Upper lobe of left lung (tissue), 4 donors: ENCODE data around the gene CRTC1.

Source experiments
- CTCF ChIP-seq, 6 experiments: fragments of 450-650 bp in 4 of 6; fragments of 200-600 bp in 2 of 6; sonication (generic) in 2 of 6; IDR thresholded peaks; one replicate each; pipeline ENCODE4 v1.5.1; 2016 to 2019; ENCODE audit warnings: antibody characterized with exemption in 6 of 6
- EP300 ChIP-seq, 4 donors: sonication (generic); formaldehyde crosslinking; IDR thresholded peaks; one replicate each; pipeline ENCODE4 v1.5.1; 2017; ENCODE audit warnings: antibody characterized with exemption in 4 of 4, control low read depth in 2 of 4
- POLR2A ChIP-seq, 4 donors: fragments of 450-650 bp; IDR thresholded peaks; one replicate each; pipeline ENCODE4 v1.5.1; 2016 to 2017; ENCODE audit warnings: antibody characterized with exemption in 4 of 4, mild to moderate bottlenecking in 2 of 4
- POLR2AphosphoS5 ChIP-seq, 2 donors: sonication (generic); formaldehyde crosslinking; IDR thresholded peaks; one replicate each; pipeline ENCODE4 v1.5.1; 2017; ENCODE audit warnings: antibody characterized with exemption in 2 of 2

GRCh38 chr19:18768997-18769891 is 85.8 kb downstream of the CRTC1 start:
- TF ChIP-seq POLR2A (IDR thresholded peaks at IDR 0.05) (peak in 1 of 4 donors; percentile 15), EP300 (IDR thresholded peaks at IDR 0.05) (peak in 2 of 4 donors; percentile 62 to 69), CTCF (IDR thresholded peaks at IDR 0.05) (no peak), POLR2AphosphoS5 (IDR thresholded peaks at IDR 0.05) (peak in 1 of 2 donors; percentile 54)
